Measurements from ENCODE around the gene CABP7. TPM values are rescaled to one million over a fixed set of nuclear protein-coding genes. Genes with fewer than 3 reads are reported as not detected.

CABP7 gene
- total and polyA plus RNA-seq, 2 experiments from 2014 or later, result 0.06 to 0.24 TPM

DNA sequence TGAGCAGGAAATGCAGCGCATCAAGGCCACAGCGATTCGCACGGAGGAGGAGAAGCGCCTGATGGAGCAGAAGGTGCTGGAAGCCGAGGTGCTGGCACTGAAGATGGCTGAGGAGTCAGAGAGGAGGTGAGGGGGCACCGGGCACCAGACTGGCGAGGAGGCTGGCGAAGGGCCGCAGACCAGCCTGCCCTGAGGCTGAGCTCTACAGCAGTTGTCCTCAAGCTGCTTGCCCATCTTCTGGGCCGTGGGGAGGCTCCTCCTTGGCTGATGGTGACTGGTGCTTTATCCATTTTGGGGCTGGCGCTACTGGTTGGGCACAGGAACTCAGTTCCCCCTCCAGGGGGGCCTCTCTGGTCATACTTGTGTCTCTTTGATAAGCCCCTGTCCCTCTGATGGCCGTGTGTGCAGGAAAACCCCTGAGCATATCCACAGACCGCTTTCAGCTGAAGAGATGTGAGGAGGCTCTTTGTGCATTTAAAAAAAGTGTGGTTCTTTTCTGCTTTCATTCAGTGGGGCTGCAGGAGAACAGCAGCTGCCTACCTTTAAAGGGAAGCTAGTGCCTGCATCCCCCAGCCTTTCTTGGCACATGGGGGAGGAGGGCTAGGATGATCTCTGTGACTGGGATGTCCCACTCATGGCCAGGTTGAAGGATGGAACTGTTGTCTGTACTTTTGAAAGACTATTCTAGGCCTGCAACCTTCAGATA, 46.3 kb upstream of the CABP7 start:
- H3K27ac Mint-ChIP-seq, result no peak overlapping the region
- ATAC-seq (no peak), DNase-seq (ENCODE audit: low spot score) (no peak)
- H3K9me2 ChIP-seq (ENCODE audit: insufficient read depth), result no peaks in the 10 kb centered on the region
- H3K4me1 ChIP-seq (ENCODE audit: insufficient read depth), result no peaks in the 10 kb centered on the region
- no peaks in the 10 kb centered on the region for H3F3A ChIP-seq (replicated peaks; ENCODE audit: low read depth)
- H3K4me1 Mint-ChIP-seq, result no peaks in the 10 kb centered on the region
- no peak overlapping the region for H3K4me3 ChIP-seq
- H3K79me2 ChIP-seq (replicated peaks; ENCODE audit: insufficient read depth), result no peaks in the 10 kb centered on the region
- H3K9me3 Mint-ChIP-seq, result no peaks in the 10 kb centered on the region
- no peak overlapping the region for H2AFZ ChIP-seq
- TF ChIP-seq, protein P1, sequence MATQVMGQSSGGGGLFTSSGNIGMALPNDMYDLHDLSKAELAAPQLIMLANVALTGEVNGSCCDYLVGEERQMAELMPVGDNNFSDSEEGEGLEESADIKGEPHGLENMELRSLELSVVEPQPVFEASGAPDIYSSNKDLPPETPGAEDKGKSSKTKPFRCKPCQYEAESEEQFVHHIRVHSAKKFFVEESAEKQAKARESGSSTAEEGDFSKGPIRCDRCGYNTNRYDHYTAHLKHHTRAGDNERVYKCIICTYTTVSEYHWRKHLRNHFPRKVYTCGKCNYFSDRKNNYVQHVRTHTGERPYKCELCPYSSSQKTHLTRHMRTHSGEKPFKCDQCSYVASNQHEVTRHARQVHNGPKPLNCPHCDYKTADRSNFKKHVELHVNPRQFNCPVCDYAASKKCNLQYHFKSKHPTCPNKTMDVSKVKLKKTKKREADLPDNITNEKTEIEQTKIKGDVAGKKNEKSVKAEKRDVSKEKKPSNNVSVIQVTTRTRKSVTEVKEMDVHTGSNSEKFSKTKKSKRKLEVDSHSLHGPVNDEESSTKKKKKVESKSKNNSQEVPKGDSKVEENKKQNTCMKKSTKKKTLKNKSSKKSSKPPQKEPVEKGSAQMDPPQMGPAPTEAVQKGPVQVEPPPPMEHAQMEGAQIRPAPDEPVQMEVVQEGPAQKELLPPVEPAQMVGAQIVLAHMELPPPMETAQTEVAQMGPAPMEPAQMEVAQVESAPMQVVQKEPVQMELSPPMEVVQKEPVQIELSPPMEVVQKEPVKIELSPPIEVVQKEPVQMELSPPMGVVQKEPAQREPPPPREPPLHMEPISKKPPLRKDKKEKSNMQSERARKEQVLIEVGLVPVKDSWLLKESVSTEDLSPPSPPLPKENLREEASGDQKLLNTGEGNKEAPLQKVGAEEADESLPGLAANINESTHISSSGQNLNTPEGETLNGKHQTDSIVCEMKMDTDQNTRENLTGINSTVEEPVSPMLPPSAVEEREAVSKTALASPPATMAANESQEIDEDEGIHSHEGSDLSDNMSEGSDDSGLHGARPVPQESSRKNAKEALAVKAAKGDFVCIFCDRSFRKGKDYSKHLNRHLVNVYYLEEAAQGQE (IDR thresholded peaks at IDR 0.05; ENCODE audit: unreplicated experiment), result no peak
- TF ChIP-seq STAT1 (IDR thresholded peaks at IDR 0.05; ENCODE audit: unreplicated experiment) (no peak), NANOG (IDR thresholded peaks at IDR 0.05; ENCODE audit: borderline replicate concordance) (no peak), ZNF462 (CRISPR knock-in tag; IDR thresholded peaks at IDR 0.05) (no peak), POLR2AphosphoS5 (IDR thresholded peaks at IDR 0.05; ENCODE audit: low read depth) (no peak), EZH2phosphoT487 (IDR thresholded peaks at IDR 0.05; ENCODE audit: unreplicated experiment) (no peak), EZH2 (IDR thresholded peaks at IDR 0.05; ENCODE audit: low read depth, unreplicated experiment) (no peak), CREB1 (CRISPR knock-in tag; IDR thresholded peaks at IDR 0.05; ENCODE audit: low read depth) (no peak), JUNB (IDR thresholded peaks at IDR 0.05; ENCODE audit: unreplicated experiment) (no peak), CTCF (conservative IDR thresholded peaks at IDR 0.05; ENCODE audit: low read depth in 2 of 2) (no peak), ETS1 (IDR thresholded peaks at IDR 0.05) (no peak), ZNF331 (CRISPR knock-in tag; IDR thresholded peaks at IDR 0.05; ENCODE audit: low read depth) (no peak)
- H3K4me2 ChIP-seq, result no peak overlapping the region
- peaks cover 1% of the 10 kb centered on the region for H3K27me3 Mint-ChIP-seq (ENCODE audit: insufficient read depth, low read depth, poor library complexity)
- peaks cover 8% of the 10 kb centered on the region; the same call in 1 of the 2 replicates for H4K20me1 ChIP-seq (replicated peaks; ENCODE audit: insufficient read depth)
- H3K36me3 Mint-ChIP-seq (ENCODE audit: low read depth), result peaks cover 26% of the 10 kb centered on the region
- H3K27ac ChIP-seq (ENCODE audit: low read depth), result no peak overlapping the region
- no peaks in the 10 kb centered on the region for H3K27me3 ChIP-seq (ENCODE audit: insufficient read depth)
- H3K36me3 ChIP-seq (ENCODE audit: insufficient read depth), result peaks cover 12% of the 10 kb centered on the region; the same call in 1 of the 2 replicates
- H3K4me3 Mint-ChIP-seq, result no peak overlapping the region
